MM.1S (cell line): ENCODE measurements around the gene CDV3.

Experiments
- DNase-seq: peaks from one replicate; pipeline ENCODE4 v3.0.0-alpha.2; 2015
- H2AFZ ChIP-seq: fragments of 300-600 bp; sonication (generic); 2 replicates; pipeline ENCODE4 v1.6.0; 2016; ENCODE audit warnings: antibody characterized with exemption, low read length
- H3F3A ChIP-seq: fragments of 300-600 bp; sonication (generic); 2 replicates; pipeline ENCODE4 v1.6.1; 2016; ENCODE audit warnings: mild to moderate bottlenecking, antibody characterized with exemption, low read length, moderate library complexity, mixed read lengths; ENCODE audit not compliant: insufficient read depth
- H3K27ac ChIP-seq: fragments of 300-600 bp; sonication (generic); 2 replicates; pipeline ENCODE4 v1.5.1; 2016; ENCODE audit warnings: mild to moderate bottlenecking, low read length
- H3K27me3 ChIP-seq: fragments of 300-600 bp; sonication (generic); replicated peaks from 2 replicates; pipeline ENCODE4 v1.6.0; 2016; ENCODE audit warnings: low read length; ENCODE audit not compliant: insufficient read depth
- H3K36me3 ChIP-seq: fragments of 300-600 bp; sonication (generic); replicated peaks from 2 replicates; pipeline ENCODE4 v1.6.1; 2016; ENCODE audit warnings: mild to moderate bottlenecking, low read length, mixed read lengths; ENCODE audit not compliant: insufficient read depth
- H3K4me1 ChIP-seq: fragments of 300-600 bp; sonication (generic); 2 replicates; pipeline ENCODE4 v1.6.1; 2016; ENCODE audit warnings: low read length, mixed read lengths
- H3K4me2 ChIP-seq: fragments of 300-600 bp; sonication (generic); 2 replicates; pipeline ENCODE4 v1.6.0; 2016; ENCODE audit warnings: low read depth, low read length
- H3K4me3 ChIP-seq: fragments of 300-600 bp; sonication (generic); 2 replicates; pipeline ENCODE4 v1.5.1; 2016; ENCODE audit warnings: low read length, mixed read lengths
- H3K79me2 ChIP-seq: fragments of 300-600 bp; sonication (generic); 2 replicates; pipeline ENCODE4 v1.6.1; 2016; ENCODE audit warnings: mixed run types, low read length, mixed read lengths
- H3K9ac ChIP-seq: fragments of 300-600 bp; sonication (generic); 2 replicates; pipeline ENCODE4 v1.6.1; 2016; ENCODE audit warnings: low read length, mixed read lengths
- H3K9me2 ChIP-seq: fragments of 300-600 bp; sonication (generic); replicated peaks from 2 replicates; pipeline ENCODE4 v1.6.1; 2016; ENCODE audit warnings: mild to moderate bottlenecking, low read length, mixed read lengths; ENCODE audit not compliant: insufficient read depth
- H3K9me3 ChIP-seq: fragments of 300-600 bp; sonication (generic); replicated peaks from 2 replicates; pipeline ENCODE4 v1.6.1; 2016; ENCODE audit warnings: mild to moderate bottlenecking, low read length, mixed read lengths; ENCODE audit not compliant: insufficient read depth
- H4K20me1 ChIP-seq: fragments of 300-600 bp; sonication (generic); 2 replicates; pipeline ENCODE4 v1.6.1; 2016; ENCODE audit warnings: mild to moderate bottlenecking, low read length, moderate library complexity, mixed read lengths; ENCODE audit not compliant: insufficient read depth
- EZH2 ChIP-seq: fragments of 300-600 bp; sonication (generic); optimal IDR thresholded peaks from 2 replicates; pipeline ENCODE3; 2017; ENCODE audit warnings: low read depth, mild to moderate bottlenecking, antibody characterized with exemption, low read length, mixed read lengths
- EZH2phosphoT487 ChIP-seq: fragments of 300-600 bp; sonication (generic); IDR thresholded peaks from 2 replicates; pipeline ENCODE4 v1.6.1; 2018; ENCODE audit warnings: antibody characterized with exemption, low read length
- TF ChIP-seq, protein P1 (sequence below): fragments of 300-600 bp; sonication (generic); IDR thresholded peaks from 2 replicates; pipeline ENCODE4 v1.5.1; 2016; ENCODE audit warnings: antibody characterized with exemption, low read length, mixed read lengths

CDV3 gene

DNA sequence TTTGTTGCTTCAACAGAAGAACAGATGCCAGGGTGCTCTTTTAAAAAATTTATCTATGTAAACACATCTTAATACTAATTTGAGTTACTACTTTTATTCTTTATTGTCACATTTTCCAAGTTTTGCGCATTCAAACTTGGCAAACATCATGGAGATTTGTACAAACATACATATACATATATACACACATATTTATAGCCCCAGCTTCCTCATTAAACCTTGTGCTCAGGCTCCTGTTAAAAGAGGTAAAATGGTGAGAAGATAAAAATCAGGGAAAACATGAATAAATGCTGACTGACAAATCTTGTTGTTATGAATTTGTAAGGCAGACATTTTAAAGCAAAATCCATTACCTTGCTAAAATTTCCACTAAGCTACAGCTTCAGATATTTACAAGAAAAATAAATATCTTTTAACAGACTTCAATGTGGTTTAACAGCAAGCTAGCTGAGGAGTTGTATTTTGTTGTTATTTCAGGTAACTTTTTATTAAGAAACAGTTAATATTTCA, 27.1 kb downstream of the CDV3 start:
- no peaks in the 10 kb centered on the region for H3K4me1 ChIP-seq
- no peak overlapping the region for H3K9ac ChIP-seq
- H3K79me2 ChIP-seq: no peaks in the 10 kb centered on the region
- H3K4me2 ChIP-seq: no peak overlapping the region
- TF ChIP-seq, protein P1, sequence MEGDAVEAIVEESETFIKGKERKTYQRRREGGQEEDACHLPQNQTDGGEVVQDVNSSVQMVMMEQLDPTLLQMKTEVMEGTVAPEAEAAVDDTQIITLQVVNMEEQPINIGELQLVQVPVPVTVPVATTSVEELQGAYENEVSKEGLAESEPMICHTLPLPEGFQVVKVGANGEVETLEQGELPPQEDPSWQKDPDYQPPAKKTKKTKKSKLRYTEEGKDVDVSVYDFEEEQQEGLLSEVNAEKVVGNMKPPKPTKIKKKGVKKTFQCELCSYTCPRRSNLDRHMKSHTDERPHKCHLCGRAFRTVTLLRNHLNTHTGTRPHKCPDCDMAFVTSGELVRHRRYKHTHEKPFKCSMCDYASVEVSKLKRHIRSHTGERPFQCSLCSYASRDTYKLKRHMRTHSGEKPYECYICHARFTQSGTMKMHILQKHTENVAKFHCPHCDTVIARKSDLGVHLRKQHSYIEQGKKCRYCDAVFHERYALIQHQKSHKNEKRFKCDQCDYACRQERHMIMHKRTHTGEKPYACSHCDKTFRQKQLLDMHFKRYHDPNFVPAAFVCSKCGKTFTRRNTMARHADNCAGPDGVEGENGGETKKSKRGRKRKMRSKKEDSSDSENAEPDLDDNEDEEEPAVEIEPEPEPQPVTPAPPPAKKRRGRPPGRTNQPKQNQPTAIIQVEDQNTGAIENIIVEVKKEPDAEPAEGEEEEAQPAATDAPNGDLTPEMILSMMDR: no peak
- TF ChIP-seq EZH2 (no peak), EZH2phosphoT487 (no peak)
- no peak overlapping the region for H2AFZ ChIP-seq
- no peaks in the 10 kb centered on the region for H3K27me3 ChIP-seq
- no peaks in the 10 kb centered on the region for H4K20me1 ChIP-seq
- H3K9me2 ChIP-seq: no peaks in the 10 kb centered on the region
- no peak overlapping the region for H3K27ac ChIP-seq
- no peak for DNase-seq
- H3F3A ChIP-seq: peaks cover 4% of the 10 kb centered on the region
- H3K9me3 ChIP-seq: no peaks in the 10 kb centered on the region
- no peak overlapping the region for H3K4me3 ChIP-seq
- H3K36me3 ChIP-seq: peaks cover 5% of the 10 kb centered on the region; the same call in 1 of the 2 replicates

DNA sequence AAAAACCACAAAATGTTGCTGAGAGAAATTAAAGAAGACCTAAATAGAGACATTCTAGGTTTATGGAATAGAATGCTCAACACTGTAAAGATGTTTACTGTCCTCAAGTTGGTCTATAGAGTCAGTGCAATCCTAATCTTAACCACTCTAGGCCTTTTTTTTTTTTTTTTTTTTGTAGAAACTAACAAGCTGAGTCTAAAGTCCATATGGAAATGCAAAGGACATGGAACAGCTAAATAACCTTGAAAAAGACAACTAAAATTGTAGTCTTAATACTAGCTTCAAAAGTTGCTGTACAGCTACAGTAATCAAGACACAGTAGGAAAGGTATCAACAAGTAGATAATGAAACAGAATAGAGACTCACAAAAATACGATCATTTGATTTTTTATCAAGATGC, 32.9 kb downstream of the CDV3 start:
- Histone ChIP-seq H3K4me1 (no peaks in the 10 kb centered on the region), H3K27ac (no peak overlapping the region), H3F3A (no peaks in the 10 kb centered on the region), H3K4me3 (no peak overlapping the region), H3K79me2 (no peaks in the 10 kb centered on the region), H3K4me2 (no peak overlapping the region), H4K20me1 (no peaks in the 10 kb centered on the region), H3K36me3 (peaks cover 5% of the 10 kb centered on the region; the same call in 1 of the 2 replicates), H3K9me3 (no peaks in the 10 kb centered on the region), H3K9me2 (no peaks in the 10 kb centered on the region), H3K9ac (no peak overlapping the region), H2AFZ (no peak overlapping the region), H3K27me3 (no peaks in the 10 kb centered on the region)
- no peak for DNase-seq
- no peak for TF ChIP-seq EZH2

DNA sequence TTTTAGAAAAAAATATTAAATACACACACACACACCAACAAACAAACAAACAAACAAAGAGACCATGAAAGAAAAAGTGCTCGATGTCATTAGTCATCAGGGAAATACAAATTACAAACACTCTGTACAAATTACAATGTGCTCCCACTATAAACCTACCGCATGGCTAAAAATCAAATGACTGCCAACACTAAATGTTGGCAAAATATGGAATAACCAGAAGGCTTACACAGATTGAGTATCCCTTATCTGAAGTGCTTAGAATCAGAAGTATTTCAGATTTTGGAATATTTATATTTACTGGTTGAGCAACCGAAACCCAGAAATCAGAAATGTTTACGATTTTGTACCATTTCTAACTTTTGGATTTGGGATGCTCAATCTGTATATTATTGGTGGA, 33.4 kb downstream of the CDV3 start:
- H3K79me2 ChIP-seq: no peaks in the 10 kb centered on the region
- no peak for DNase-seq
- H3K9ac ChIP-seq: no peak overlapping the region
- H3K9me3 ChIP-seq: no peaks in the 10 kb centered on the region
- H3K4me3 ChIP-seq: no peak overlapping the region
- H4K20me1 ChIP-seq: no peaks in the 10 kb centered on the region
- H3K9me2 ChIP-seq: no peaks in the 10 kb centered on the region
- no peak for TF ChIP-seq EZH2phosphoT487
- no peak for TF ChIP-seq EZH2
- TF ChIP-seq, protein P1: no peak
- H3F3A ChIP-seq: no peaks in the 10 kb centered on the region
- no peak overlapping the region for H3K27ac ChIP-seq
- H2AFZ ChIP-seq: no peak overlapping the region
- no peaks in the 10 kb centered on the region for H3K4me1 ChIP-seq
- H3K36me3 ChIP-seq: peaks cover 5% of the 10 kb centered on the region; the same call in 1 of the 2 replicates
- H3K27me3 ChIP-seq: no peaks in the 10 kb centered on the region
- no peak overlapping the region for H3K4me2 ChIP-seq

DNA sequence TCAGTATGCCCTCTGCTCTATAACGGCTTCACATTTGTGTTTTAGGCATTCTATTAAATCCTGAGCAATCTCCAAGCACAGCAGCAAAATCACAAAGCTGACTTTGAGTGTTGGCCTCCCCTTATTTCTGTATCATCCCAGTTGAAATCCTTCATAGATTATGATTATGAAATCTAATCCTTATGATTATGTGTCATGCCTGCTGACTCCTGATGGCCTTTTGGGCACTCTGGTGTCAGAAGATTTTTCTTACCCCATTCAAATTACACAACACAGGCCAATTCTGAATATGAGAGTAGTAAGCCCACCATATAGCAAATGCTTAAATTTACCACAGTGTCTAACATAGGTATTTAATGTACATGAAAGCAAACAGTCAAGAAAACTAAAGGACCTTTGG, 34.3 kb downstream of the CDV3 start:
- no peaks in the 10 kb centered on the region for H4K20me1 ChIP-seq
- no peak for DNase-seq
- no peaks in the 10 kb centered on the region for H3F3A ChIP-seq
- H2AFZ ChIP-seq: no peak overlapping the region
- no peaks in the 10 kb centered on the region for H3K4me1 ChIP-seq
- no peaks in the 10 kb centered on the region for H3K9me3 ChIP-seq
- no peak overlapping the region for H3K27ac ChIP-seq
- H3K4me2 ChIP-seq: no peak overlapping the region
- no peak overlapping the region for H3K4me3 ChIP-seq
- no peaks in the 10 kb centered on the region for H3K79me2 ChIP-seq
- no peak overlapping the region for H3K9ac ChIP-seq
- no peaks in the 10 kb centered on the region for H3K9me2 ChIP-seq
- H3K27me3 ChIP-seq: no peaks in the 10 kb centered on the region
- TF ChIP-seq, protein P1: no peak
- no peak for TF ChIP-seq EZH2phosphoT487
- no peak for TF ChIP-seq EZH2
- H3K36me3 ChIP-seq: peaks cover 5% of the 10 kb centered on the region; the same call in 1 of the 2 replicates
